Gastrocnemius medialis (tissue), 4 donors: ENCODE data around the gene RASGEF1C. TPM values are rescaled to one million over a fixed set of nuclear protein-coding genes. Genes with fewer than 3 reads are reported as not detected.

Source experiments
- ATAC-seq, 2 donors: fragments of 150-250 bp; one replicate each; pipeline ENCODE4 v1.9.1; 2016
- DNase-seq, 2 donors: peaks; one replicate each; pipeline ENCODE4 v3.0.0-alpha.2; 2019
- H3K27ac ChIP-seq, 4 donors: fragments of 200-600 bp; sonication (generic); 1 replicate in 1 of 4; 2 replicates in 3 of 4; pipeline ENCODE4 v1.5.1; 2016 to 2018; ENCODE audit warnings: mild to moderate bottlenecking in 2 of 4, moderate library complexity in 1 of 4
- H3K27me3 ChIP-seq, 3 donors: fragments of 200-600 bp; sonication (generic) in 2 of 3; 1 replicate in 1 of 3; 2 replicates in 2 of 3; pipeline versions ENCODE4 v1.5.1 to v1.6.0; 2016 to 2019; ENCODE audit warnings: mild to moderate bottlenecking in 1 of 3, moderate library complexity in 1 of 3
- H3K36me3 ChIP-seq, 2 donors: fragments of 200-600 bp; sonication (generic) in 1 of 2; one replicate each; pipeline ENCODE4 v1.5.1; 2017 to 2018
- H3K4me1 ChIP-seq, 2 donors: fragments of 200-600 bp; sonication (generic) in 1 of 2; one replicate each; pipeline ENCODE4 v1.5.1; 2016 to 2017; ENCODE audit warnings: mild to moderate bottlenecking in 2 of 2
- H3K4me3 ChIP-seq, 4 donors: fragments of 200-600 bp; sonication (generic) in 3 of 4; 1 replicate in 1 of 4; 2 replicates in 3 of 4; pipeline ENCODE4 v1.5.1; 2016 to 2019; ENCODE audit warnings: mild to moderate bottlenecking in 2 of 4
- H3K9me3 ChIP-seq, 3 donors: fragments of 200-600 bp; sonication (generic) in 2 of 3; 1 replicate in 1 of 3; 2 replicates in 2 of 3; pipeline ENCODE4 v1.5.1; 2016 to 2019
- CTCF ChIP-seq, 5 experiments: fragments of 450-650 bp in 3 of 5; fragments of 200-600 bp in 2 of 5; sonication (generic) in 2 of 5; IDR thresholded peaks in 4 of 5; conservative IDR thresholded peaks in 1 of 5; 1 replicate in 4 of 5; 2 replicates in 1 of 5; pipeline ENCODE4 v1.5.1; 2016 to 2019; ENCODE audit warnings: antibody characterized with exemption in 5 of 5, mild to moderate bottlenecking in 3 of 5, moderate library complexity in 3 of 5
- POLR2A ChIP-seq, 2 donors: fragments of 450-650 bp; IDR thresholded peaks; one replicate each; pipeline ENCODE4 v1.6.1; 2017; ENCODE audit warnings: antibody characterized with exemption in 2 of 2, mild to moderate bottlenecking in 2 of 2, moderate library complexity in 2 of 2
- in situ Hi-C, 4 donors: fragments of 200-750 bp; cut with MboI; loops; one replicate each; pipeline versions ENCODE4 v1.15.0 to v1.8.0; 2017; ENCODE audit warnings: low sequenced_read_pairs in 4 of 4
- intact Hi-C: fragments of 100-400 bp; cut with DNase I; formaldehyde crosslinking; loops from one replicate; pipeline ENCODE4 v1.15.1; 2023; ENCODE audit warnings: low total_unique reads
- total RNA-seq, 4 donors: library from RNA; depleted of rRNA; stranded (reverse); fragments of >200 nt; gene quantifications; one replicate each; pipeline versions ENCODE4 v1.1.0 to v1.2.3, GENCODE V29; 2016

Gene RASGEF1C
- total RNA-seq, 4 donors from 2014 or later: not detected

- Histone ChIP-seq H3K27ac (no peak overlapping the region), H3K36me3 (no peaks in the 10 kb centered on the region), H3K27me3 (no peaks in the 10 kb centered on the region), H3K4me1 (no peaks in the 10 kb centered on the region), H3K4me3 (no peak overlapping the region), H3K9me3 (no peaks in the 10 kb centered on the region)
- TF ChIP-seq CTCF (IDR thresholded peaks at IDR 0.05 in 4 of 5, conservative IDR thresholded peaks at IDR 0.05 in 1 of 5): no peak
- TF ChIP-seq POLR2A (IDR thresholded peaks at IDR 0.05): no peak
- DNase-seq (no peak), ATAC-seq (no peak)
- intact Hi-C loops (no loop called here), in situ Hi-C loops (no loop called here)
These were observed 9.6 kb downstream of the RASGEF1C start for GRCh38 chr5:180199390-180199789.

DNA sequence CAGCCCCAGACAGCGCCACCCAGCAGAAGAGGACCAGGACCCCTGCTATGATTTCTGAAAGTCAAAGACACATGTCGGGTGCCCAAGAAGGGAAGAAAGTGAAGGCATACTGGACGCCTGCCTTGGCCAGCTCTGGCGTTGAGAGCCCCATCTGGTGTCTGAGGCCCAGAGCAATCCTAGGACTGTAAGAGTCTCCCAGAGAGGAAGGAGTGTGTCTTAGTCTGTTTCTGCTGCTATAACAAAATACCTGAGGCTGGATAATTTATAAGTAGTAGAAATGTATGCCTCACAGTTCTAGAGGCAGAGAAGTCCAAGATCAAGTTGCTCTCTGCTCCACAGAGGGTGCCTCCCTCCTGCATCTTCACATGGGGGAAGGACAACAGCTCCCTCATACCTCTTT is 10.8 kb downstream of the RASGEF1C start:
- in situ Hi-C loops: no loop called here
- no peaks in the 10 kb centered on the region for H3K36me3 ChIP-seq
- TF ChIP-seq CTCF (IDR thresholded peaks at IDR 0.05 in 4 of 5, conservative IDR thresholded peaks at IDR 0.05 in 1 of 5) (no peak), POLR2A (IDR thresholded peaks at IDR 0.05) (no peak)
- DNase-seq: no peak
- H3K27me3 ChIP-seq: no peaks in the 10 kb centered on the region
- H3K4me3 ChIP-seq: no peak overlapping the region
- H3K4me1 ChIP-seq: no peaks in the 10 kb centered on the region
- H3K27ac ChIP-seq: no peak overlapping the region
- intact Hi-C loops: no loop called here
- no peaks in the 10 kb centered on the region for H3K9me3 ChIP-seq
- ATAC-seq: no peak

DNA sequence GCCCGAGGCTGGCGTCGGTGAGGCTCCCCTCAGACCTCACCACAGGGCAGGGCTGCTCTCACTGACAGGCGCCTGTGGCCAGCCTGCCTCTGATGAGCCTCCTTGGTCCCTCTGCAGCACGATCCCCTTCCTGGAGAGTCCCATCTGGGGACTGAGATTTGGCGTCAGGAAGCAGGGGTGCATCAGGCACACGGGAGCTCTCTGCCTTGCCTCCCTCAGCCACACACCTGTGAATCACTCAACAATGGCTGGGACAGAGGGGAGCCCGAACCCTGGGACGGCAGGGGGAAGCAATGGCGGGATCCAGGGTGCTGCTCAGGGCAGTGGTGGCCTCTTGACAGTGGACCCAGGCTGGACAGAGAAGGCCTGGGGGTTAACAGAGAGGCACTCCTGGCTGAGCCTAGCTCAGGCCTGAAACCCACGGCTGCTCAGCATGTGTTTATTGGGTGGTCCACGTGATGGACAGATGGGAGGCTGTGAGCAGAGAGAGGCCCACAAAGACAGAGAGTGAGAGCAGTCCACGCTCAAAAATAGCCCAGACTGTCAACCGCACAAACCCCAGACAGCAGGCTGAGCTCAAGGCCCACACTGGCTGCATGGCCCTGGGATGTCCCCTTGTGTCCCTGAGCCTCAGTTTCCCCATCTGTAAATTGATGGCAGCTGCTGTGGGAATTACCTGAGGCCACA is 11.9 kb downstream of the RASGEF1C start:
- TF ChIP-seq POLR2A (IDR thresholded peaks at IDR 0.05) (no peak), CTCF (IDR thresholded peaks at IDR 0.05 in 4 of 5, conservative IDR thresholded peaks at IDR 0.05 in 1 of 5) (no peak)
- Histone ChIP-seq H3K27ac (no peak overlapping the region), H3K9me3 (no peaks in the 10 kb centered on the region), H3K4me1 (no peaks in the 10 kb centered on the region), H3K4me3 (no peak overlapping the region), H3K36me3 (no peaks in the 10 kb centered on the region), H3K27me3 (no peaks in the 10 kb centered on the region)
- intact Hi-C loops: no loop called here
- no peak for DNase-seq
- ATAC-seq: no peak
- in situ Hi-C loops: no loop called here

- intact Hi-C loops (no loop called here), in situ Hi-C loops (no loop called here)
- ATAC-seq: no peak
- H3K27me3 ChIP-seq: no peaks in the 10 kb centered on the region
- no peak overlapping the region for H3K4me3 ChIP-seq
- no peak overlapping the region for H3K27ac ChIP-seq
- H3K4me1 ChIP-seq: no peaks in the 10 kb centered on the region
- no peaks in the 10 kb centered on the region for H3K36me3 ChIP-seq
- H3K9me3 ChIP-seq: no peaks in the 10 kb centered on the region
- DNase-seq: no peak
- TF ChIP-seq CTCF (IDR thresholded peaks at IDR 0.05 in 4 of 5, conservative IDR thresholded peaks at IDR 0.05 in 1 of 5) (no peak), POLR2A (IDR thresholded peaks at IDR 0.05) (no peak)
These were observed 14.3 kb downstream of the RASGEF1C start for GRCh38 chr5:180194410-180195345.
